Cerebellar nuclear complex (tissue), 1 donor: ENCODE data around the gene HRK.

ENCODE experiments used
- DNase-seq, 2 experiments: peaks; one replicate each; lab custom pipeline; 2025; lab: John Stamatoyannopoulos, UW

Gene HRK

DNA sequence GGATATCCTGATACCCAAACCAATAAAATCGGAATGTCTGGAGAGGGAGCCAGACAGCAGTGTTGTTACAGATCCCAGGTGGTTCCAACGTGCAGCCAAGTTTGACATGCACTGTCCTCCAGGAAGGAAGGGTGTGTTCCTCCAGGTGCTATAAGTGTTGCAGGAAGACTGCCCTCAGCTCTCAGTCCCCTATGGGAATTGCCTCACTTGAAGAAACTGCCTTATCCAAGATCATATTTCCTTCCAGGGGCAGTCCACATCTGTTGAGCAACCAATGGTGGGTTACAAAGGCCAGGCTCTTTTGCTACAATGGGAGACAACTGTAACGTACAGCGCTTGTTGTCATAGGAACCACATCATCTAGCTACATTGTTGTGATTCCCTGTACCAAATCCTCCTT is 16.2 kb upstream of the HRK start:
- DNase-seq, result no peak

DNA sequence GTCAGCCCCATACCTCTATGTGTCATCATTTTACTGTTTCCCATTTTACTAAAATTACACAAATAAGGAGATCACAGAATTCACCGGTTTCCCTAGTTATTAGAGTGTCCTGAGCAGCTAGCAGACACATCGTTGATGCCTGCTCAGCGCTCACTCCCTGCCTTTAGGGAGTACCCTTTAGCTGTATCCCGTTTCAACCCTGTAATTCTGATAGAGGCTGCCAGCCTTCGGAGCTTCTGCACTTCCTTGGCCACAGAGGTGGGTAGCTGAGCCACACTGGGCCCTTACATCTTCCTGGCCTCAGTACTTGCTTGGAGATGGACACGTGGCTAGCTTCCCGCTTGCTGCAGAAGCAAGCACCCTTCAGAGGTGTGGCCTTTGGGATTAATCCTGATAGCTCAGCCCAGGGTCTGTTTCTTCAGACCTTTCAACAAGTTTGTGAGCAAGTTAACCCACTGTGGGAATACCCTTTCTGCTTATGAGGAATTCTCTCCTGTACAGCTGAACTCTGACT is 15.2 kb upstream of the HRK start:
- no peak for DNase-seq

DNA sequence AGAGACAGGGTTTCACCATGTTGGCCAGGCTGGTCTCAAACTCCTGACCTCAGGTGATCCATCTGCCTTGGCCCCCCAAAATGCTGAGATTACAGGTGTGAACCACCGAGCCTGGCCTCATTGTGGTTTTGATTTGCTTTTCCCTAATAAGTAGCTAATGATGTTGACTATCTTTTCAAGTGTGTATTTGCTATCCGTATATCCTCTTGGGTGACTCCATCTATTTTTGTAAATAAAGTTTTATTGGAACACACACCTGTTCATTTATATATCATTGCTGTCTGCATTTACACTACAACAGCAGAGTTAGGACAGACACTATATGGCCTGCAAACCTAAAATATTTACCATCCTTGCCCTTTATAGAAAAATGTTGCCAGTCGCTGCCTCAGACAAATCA is 13.7 kb upstream of the HRK start:
- DNase-seq, result no peak

DNA sequence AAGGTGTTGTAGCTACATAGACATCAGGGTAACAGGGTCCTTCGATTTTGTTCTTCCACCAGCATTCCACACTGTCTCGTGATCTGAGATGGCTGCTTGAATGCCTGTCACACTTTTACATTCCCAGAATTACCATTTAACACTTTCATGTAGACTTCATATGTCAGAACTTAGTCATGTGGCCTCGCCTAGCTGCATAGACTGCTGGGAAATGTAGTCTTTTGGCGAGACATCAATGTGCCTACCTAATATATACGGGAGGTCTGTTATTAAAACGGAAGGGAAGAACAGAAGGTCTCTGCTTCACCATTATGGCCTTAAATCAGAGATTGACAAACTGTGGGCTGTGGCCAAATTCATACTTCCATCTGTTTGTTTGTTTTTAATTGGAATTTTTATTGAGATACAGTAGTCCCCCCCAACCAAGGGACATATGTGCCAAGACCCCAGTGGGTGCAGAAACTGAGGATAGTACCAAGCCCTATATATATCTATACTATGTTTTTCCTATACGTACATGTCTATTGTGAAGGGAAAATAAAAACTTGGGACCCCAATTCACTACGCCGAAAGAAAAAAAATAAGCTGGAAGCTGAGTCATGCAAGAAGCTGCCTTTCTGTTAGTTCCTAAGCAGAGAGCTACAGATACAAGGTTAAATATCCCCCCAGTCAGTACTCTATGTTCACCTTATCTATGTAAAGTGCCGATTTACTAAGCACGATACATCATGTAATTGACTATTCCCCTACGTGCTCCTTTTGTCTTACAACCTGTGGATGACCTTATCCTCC is 11.3 kb upstream of the HRK start:
- DNase-seq, result no peak

DNA sequence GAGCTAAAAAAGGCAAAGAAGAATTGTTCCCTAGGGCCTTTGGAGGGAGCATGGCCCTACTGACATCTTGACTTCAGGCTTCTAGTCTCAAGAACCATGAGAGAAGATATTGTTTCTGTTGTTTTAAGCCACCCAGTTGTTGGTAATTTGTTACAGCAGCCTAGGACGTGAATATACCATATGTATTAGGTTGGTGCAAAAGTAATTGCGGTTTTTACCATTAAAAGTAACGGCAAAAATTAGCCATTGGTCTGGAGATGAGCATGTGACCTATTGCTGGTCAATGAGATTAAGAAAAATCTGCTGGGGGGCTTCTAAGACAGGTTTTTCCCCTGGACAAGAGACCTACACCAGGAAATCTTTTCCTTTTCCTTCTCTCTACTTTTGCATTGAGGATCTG is 9.8 kb upstream of the HRK start:
- no peak for DNase-seq

DNA sequence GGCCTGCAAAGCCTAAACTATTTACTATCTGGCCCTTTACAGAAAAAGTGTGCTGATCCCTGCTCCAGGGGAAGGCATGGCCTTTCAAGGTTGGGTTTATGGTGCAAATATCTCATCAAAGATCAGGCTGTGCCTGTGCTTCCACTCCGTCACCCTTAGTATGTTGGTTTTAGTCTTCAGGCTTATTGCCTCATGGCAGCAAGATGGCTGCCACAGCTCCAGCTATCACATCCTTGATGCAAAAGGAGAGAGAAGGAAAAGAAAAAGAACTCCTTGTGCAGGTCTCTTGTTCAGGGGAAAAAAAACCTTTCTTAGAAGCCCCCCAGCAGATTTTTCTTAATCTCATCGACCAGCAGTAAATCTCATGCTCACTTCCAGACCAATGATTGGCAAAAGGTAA is 9.1 kb upstream of the HRK start:
- no peak for DNase-seq

DNA sequence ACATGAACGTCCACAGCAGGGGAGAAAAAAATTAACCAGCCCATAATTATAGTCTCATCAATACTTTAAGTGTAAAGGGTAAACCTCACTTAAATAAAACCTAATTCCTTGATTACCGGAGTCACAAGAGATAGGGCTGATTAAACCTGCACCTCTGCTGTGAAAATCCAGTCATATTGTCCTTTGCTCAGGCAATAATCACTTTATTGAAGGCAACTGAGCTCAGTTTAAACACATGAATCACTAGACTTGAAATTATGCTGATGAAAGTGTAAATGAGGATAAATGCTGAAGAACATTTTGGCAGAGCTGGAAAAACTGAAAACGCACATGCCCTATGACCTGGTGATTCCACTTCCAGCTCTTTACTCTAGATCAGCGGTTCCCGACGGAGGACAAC is 6.7 kb upstream of the HRK start:
- DNase-seq, result no peak

DNA sequence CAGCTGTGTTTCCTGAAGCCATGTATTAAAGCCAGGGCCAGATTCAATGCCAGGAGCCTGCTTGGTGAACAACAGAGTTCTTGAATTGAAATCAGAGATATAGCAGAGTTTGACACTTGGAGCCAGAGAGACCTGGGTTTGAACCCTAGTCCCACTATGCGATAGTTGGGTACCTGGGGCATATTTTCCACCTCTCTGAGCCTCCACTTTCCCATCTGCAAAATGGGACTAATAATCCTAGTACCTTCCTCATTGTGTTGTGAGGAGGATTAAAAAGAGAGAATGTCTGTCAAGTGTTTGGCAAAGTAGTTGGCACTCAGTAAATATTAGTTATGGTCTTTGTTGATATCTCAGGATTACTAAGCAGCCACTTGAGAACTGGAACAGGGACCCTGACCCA is 6.0 kb upstream of the HRK start:
- DNase-seq, result no peak

DNA sequence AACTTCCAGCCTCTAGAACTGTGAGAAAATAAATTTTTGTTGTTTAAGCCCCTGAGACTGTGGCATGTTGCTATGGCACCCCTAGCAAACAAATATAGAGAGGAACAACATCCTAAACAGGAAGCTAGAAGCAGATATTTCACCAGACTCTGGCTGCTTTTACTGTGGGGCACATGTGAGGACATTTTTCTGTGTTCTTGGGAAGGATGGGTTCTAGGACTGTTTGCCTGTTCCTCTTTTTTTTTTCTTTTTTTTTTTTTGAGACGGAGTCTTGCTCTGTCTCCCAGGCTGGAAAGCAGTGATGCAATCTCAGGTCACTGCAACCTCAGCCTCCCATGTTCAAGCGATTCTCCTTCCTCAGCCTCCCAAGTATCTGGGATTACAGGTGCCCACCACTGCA is 4.2 kb upstream of the HRK start:
- DNase-seq, result no peak

DNA sequence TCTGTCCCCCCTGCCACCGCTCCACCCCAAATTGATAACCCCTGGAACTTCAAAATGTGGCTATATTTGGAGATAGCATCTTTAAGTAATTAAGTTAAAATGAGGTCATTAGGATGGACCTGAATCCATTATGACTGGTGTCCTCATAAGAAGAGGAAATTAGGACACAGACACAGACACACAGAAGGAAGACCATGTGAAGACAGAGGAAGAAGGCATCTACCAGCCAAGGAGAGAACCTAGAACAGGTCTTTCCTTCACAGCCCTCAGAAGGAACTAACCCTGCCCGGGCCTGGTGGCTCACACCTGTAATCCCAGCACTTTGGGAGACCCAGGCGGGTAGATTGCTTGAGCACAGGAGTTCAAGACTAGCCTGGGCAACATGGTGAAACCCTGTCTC is 3.6 kb upstream of the HRK start:
- DNase-seq, result no peak

DNA sequence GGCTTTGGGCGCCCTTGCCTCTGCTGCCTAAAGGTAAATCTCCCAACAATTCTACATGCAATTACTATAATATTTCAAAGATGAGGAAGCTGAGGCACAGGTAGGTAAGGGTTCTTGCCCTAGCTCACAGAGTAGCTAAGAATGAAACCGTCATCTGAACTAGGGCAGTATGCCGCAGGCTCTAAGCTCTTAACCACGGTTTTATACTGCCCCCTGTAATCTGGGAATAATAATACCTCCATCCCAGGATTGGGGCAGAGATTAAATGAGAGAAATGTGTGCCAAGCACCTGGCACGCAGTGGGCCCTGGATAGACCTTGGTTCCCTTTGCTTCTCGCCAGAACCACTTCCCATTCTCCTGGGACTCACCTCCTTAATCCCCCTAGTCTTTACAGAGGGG is 1.5 kb upstream of the HRK start:
- DNase-seq, result no peak

DNA sequence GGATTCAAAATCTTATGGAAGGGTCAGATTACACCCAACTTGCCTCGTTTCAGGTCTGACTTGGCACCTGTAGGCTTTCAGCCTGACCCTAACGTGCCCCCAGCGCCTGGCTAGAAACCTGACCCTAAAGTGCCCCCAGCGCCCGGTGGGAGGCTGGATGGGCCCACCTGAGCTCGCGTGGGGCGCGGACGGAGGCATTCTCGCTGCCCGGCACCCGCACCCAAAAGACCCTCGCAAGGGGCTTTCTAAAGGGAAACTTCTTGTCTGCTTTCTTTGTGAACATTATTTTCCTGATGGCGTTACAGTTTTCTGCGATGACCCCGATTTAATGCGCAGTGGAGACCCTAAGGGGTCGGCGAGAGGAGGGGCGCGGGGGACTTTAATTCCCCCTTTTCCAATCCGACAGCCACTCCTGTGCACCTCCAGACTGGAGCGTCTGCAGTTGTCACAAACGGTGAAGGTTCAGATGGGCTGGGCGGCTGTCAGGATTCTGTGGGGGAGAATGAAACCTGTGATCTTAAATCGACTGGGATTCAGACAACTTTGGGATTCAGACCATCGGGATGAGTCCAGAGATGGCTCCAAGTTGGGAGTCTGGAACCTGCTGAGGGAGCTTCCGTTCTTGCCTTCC is 751 bp upstream of the HRK start:
- no peak for DNase-seq

DNA sequence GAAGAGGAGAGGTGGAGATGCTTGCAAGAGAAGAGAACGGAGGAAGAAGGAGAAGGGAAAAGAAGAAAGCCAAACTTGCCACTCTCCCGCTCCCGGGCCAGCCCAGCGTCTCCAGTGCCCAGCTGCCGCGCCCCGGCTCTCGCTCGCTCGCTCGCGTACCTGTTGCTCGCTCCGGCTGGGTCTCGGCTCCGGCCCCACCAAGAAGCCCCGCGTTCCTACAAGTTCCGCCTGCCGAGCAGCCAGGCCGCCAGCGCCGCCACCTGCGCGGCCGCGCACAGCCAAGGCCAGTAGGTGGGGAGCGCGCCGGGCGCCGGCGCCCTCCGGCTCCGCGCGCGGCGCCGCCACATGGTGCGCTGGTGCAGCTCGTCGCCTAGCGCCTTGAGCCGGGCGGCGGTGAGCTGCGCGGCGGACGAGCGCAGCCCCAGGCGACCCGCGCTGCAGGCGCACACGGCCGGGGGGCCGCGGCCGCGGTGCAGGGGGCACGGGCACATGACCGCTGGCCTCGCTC is 370 bp downstream of the HRK start:
- DNase-seq, result no peak

DNA sequence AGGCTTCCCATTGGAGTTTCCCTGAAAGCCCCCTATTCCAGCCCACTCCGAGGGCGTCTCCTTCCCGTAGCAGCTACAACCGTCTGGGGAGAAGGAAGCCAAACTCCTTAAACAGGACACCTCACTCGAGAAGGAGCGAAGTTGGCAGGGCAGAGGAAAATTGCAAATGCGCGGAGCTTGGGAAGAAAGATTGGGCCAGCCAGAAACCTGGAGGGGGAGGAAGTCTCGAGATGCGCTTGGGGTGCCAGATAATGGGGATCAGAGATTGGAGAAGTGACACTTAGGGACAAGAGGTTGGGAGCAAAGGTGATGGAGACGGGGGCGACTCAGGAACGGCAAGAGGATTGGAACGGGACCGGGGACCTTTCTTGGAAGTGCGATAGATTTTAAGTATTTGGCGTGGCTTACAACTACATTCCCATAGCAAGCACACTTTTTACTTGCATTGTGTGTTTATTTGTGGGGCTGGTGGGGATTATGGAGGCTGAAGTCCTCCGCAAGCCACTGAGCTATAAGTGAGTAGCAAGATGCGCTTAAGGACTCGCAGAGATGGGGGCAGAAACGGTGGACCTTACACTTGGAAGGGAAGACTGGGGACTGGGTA is 926 bp downstream of the HRK start:
- DNase-seq, result no peak

DNA sequence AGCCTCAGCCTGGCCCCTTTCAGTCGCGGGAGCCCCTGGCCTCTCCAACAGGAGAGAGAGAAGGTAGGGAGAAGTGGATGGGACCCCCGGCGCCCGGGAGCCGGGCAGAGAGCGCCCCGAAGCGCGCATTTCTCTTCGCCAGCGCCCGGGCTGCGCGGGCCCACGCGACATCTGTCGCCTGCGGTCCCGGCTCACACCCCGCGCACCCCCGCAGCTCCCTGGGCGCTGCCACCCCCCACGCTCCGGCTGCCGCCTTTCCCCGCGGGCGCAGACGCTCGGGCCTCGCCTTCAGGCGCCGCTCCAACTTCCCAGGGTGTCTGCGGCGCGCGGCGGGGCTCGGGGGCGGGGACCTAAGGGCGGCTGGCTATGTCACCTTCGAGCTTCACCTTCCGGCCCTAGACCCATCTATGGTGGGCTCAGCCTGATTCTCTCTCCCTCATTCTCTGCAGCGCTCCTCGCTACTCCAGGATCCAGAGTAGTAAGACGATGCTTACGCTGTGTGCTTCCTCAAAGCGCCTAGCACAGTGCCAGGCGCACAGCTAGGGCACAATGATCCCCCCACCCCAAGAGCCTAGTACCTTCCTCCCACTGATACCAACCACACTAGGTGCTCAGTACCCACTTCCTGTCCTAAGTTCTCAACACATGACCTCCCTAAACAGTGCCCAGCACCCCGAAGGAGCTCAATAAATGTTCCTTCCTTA is 1.6 kb downstream of the HRK start:
- DNase-seq, result no peak

DNA sequence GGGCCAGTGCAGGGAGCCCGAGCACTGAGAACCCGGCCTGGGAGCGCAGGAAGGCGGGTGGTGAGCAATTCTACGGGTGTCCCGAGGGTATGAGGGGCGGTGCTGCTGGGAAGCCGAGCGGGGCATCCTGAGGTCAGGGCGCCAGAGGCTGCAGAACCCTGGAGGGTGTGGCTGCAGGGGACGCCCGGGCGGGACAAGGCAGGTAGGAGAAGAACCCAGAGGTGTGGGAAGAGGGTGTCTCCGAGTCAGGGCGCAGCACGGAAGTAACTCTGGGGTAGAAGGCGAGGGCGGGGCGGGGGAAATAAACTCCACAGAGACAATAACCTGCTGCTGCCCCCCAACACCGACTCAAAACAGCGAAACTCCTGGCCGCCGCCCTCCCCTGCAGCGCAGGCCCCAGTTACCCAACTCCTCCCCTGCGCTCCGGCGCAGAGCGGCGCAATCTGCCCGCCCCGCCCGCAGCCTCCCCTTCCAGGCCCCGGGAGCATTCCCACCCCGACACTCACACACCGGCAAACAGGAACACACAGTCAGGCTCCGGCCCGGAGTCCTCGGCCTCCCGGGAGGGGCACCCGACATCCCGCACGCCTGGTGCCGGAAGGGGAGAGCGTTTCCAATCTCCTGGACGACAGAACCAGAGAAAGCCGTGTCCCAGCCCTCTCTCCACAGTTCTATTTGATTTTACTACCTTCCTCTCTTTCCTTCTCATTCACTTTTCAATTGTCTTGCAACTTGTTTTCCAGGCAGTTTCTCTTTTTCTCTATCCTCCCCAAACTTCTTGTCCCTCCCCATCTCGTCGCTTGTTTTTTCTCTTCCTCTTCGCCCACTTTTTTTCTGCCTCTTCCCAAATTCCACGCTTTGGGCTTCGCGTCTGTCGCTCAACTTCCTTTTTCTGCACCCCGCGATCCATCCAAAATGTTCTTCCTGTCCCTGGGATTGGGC is 2.4 kb downstream of the HRK start:
- no peak for DNase-seq

DNA sequence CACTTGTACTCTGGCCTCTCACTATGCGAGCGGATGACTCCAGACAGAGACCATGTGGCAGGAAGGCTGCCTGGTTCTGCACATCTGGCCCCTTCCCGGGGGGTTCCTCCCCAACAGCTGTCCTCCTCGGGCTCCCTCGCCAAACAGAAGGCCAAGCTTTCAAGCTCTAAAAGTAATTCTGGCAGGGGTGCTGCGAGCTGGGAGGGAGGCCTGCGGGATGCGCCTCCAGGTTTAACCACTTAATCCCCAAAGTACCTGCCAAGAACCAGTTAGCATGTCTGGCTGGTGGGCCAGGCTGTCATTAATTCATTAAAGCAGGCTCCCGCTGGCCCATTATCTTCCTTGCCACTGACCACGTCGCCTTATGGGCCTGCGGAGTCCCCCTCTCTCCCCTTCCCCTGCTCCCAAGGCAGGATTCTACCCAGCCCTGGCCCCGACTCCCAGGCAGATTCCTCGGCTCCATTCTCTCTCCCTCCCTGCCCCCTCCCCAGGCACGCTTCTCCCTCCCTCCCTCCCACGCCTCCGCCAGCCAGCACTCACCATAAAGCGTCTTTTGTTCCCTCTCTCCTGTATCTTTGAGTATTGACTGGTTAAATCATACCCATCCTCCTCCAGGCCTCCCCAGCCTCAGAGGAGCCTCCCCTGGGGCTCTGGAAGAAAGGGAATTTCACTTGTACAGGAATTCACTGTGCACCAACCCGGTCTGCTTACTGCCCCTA is 4.9 kb downstream of the HRK start:
- no peak for DNase-seq

DNA sequence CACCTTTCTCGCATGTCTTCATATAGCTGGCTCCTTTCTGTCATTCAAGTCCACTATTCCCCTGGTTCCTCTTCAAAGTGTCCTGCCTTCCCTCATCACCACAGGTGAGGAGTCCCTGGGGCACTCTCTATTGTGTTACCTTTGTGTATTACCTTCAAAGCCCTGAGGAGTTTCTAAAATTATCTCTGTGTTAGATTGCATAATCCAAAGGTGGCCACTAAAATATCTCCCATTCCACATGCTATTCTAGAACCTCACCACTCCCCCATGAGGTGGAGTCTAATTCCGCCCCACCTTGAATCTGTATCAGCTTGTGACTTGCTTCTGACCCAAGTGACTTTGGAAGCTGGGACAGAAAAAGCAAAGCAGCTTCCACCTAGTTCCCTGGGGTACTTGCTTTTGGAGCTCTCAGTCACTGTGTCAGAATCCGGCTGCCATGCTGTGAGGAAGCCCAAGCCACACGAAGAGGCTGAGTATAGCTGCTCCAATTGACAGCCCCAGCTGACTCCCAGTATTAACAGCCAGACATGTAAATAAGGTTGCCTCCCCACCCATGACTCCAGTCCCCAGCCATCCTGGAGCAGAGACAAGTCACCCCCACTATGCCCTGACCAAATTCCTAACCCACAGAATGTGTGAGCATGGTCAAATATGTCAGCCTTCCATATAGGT is 6.8 kb downstream of the HRK start:
- no peak for DNase-seq

DNA sequence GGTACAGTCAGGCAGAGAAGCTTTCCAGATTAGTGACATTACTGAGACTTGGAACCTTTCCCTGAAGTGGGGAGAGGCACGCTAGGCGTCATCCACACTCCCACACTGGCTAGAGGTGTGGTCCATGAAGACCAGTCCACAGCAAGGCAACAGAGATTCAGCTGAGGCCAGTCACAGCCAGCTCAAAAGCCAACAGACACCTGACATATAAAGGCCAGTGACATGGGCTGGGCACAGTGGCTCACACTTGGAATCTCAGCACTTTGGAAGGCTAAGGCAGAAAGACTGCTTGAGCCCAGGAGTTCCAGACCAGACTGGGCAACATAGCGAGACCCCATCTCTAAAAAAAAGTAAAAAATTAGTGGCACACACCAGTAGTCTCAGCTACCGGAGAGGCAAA is 10.9 kb downstream of the HRK start:
- DNase-seq, result no peak

DNA sequence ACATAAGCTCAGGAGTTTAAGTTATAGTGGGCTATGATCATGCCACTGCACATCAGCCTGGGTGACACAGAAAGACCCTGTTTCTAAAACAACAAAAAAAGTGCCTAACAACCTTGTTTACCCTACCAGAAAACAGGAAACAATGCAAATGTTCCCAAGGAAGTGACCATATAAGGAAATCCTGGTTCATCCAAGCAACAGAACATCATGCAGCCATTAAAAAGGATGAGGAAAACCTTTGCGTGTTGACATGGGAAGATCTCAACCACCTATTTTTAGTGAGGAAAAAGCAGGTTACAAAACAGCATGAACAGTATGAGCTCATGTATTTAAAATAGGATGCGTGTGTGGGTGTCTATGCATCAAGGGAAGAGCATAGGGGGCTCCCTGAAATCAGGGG is 13.7 kb downstream of the HRK start:
- no peak for DNase-seq
